Measurements from ENCODE around the gene CUL9. TPM values are rescaled to one million over a fixed set of nuclear protein-coding genes. Genes with fewer than 3 reads are reported as not detected.
"Not testable (repeated sequence)": the region's sequence is repeated elsewhere in the genome, so short reads cannot be mapped to it uniquely, and the experiment has no call there.

The CUL9 gene
- 65.0 and 79.0 TPM in 2 replicates for polyA plus RNA-seq
- polyA minus RNA-seq, result 43.8 and 50.8 TPM in 2 replicates

DNA sequence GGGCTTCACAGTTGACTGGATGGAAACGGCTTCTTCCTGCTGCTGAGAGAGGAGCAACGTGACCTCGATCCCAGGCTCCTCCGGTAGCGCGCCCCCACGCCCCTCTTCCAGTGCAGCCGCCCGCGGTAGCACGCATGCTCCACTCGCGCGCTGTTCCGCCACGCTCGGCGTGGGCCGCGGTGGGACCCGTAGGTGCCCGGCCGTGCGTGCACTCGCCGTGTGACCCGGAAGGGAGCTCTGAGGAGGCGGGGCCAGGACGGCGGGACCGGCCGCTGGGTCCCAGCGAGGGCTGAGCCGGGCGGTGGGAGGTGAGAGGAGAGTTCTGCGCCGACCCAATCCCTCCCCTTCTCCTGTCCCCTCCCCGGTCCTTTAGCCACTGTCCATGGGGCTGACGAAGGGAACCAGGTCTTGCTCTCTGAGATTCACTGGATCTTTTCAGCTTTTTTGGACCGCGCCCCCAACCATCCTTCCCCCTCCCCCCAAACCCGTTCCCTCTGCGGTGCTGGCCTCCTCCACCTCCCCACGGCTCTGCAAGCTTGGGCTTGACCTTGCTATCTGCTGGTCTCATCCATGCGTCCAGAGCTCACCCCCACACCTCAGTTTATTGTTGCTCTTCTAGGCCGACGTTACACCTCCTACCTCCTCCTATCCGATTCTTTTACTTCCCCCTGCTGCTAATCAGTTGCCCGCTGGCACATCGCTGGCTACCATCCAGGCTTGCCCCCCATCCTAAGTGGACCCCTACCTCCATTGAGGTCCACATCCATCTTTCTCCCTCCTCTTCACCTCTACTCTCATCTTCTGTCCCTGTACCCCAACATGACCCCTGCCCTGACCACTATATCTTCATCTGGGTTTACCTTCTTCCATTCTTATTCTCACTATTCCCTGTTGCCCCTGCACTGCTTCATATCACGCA, at the start of gene CUL9:
TSS of gene CUL9 (plus strand) at position 255 of the 919 bp plus-strand sequence. CDS start 2,115 bp downstream, outside the sequence.
- no peaks in the 10 kb centered on the region for H4K20me1 ChIP-seq (ENCODE audit: insufficient read depth)
- no peaks in the 10 kb centered on the region for H3K9me3 ChIP-seq (ENCODE audit: low read length)
- H3K4me3 ChIP-seq (ENCODE audit: low read length), result peak within 1 kb of the TSS; percentile 79
- H3K4me2 ChIP-seq (ENCODE audit: low read length), result peak within 1 kb of the TSS; percentile 85
- peak within 1 kb of the TSS; percentile 76 for H3K9ac ChIP-seq (ENCODE audit: low read length)
- no peaks in the 10 kb centered on the region for H3K27me3 ChIP-seq (ENCODE audit: insufficient read depth, low read depth, low read length)
- H3F3A ChIP-seq (ENCODE audit: insufficient read depth, low read length, poor library complexity, severe bottlenecking), result no peaks in the 10 kb centered on the region
- H3K9me2 ChIP-seq (ENCODE audit: insufficient read depth, low read length), result no peaks in the 10 kb centered on the region
- no peaks in the 10 kb centered on the region for H3K79me2 ChIP-seq (replicated peaks; ENCODE audit: insufficient read depth, low read length)
- peaks cover 5% of the 10 kb centered on the region for H3K36me3 ChIP-seq (ENCODE audit: insufficient read depth, low read length)
- peak within 1 kb of the TSS; percentile 51 for H2AFZ ChIP-seq (ENCODE audit: low read depth, low read length)
- H3K27ac ChIP-seq (ENCODE audit: low read length), result peak within 1 kb of the TSS; percentile 66
- TF ChIP-seq, protein P1, sequence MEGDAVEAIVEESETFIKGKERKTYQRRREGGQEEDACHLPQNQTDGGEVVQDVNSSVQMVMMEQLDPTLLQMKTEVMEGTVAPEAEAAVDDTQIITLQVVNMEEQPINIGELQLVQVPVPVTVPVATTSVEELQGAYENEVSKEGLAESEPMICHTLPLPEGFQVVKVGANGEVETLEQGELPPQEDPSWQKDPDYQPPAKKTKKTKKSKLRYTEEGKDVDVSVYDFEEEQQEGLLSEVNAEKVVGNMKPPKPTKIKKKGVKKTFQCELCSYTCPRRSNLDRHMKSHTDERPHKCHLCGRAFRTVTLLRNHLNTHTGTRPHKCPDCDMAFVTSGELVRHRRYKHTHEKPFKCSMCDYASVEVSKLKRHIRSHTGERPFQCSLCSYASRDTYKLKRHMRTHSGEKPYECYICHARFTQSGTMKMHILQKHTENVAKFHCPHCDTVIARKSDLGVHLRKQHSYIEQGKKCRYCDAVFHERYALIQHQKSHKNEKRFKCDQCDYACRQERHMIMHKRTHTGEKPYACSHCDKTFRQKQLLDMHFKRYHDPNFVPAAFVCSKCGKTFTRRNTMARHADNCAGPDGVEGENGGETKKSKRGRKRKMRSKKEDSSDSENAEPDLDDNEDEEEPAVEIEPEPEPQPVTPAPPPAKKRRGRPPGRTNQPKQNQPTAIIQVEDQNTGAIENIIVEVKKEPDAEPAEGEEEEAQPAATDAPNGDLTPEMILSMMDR (IDR thresholded peaks at IDR 0.05; ENCODE audit: poor library complexity, severe bottlenecking), result peak; percentile 25
- TF ChIP-seq RAD21 (conservative IDR thresholded peaks at IDR 0.05), result no peak
- TF ChIP-seq MXI1 (conservative IDR thresholded peaks at IDR 0.05; ENCODE audit: poor library complexity, severe bottlenecking), result peak; percentile 92
- TF ChIP-seq TAF1 (IDR thresholded peaks at IDR 0.05; ENCODE audit: low read depth), result no peak
- TF ChIP-seq, protein P2, sequence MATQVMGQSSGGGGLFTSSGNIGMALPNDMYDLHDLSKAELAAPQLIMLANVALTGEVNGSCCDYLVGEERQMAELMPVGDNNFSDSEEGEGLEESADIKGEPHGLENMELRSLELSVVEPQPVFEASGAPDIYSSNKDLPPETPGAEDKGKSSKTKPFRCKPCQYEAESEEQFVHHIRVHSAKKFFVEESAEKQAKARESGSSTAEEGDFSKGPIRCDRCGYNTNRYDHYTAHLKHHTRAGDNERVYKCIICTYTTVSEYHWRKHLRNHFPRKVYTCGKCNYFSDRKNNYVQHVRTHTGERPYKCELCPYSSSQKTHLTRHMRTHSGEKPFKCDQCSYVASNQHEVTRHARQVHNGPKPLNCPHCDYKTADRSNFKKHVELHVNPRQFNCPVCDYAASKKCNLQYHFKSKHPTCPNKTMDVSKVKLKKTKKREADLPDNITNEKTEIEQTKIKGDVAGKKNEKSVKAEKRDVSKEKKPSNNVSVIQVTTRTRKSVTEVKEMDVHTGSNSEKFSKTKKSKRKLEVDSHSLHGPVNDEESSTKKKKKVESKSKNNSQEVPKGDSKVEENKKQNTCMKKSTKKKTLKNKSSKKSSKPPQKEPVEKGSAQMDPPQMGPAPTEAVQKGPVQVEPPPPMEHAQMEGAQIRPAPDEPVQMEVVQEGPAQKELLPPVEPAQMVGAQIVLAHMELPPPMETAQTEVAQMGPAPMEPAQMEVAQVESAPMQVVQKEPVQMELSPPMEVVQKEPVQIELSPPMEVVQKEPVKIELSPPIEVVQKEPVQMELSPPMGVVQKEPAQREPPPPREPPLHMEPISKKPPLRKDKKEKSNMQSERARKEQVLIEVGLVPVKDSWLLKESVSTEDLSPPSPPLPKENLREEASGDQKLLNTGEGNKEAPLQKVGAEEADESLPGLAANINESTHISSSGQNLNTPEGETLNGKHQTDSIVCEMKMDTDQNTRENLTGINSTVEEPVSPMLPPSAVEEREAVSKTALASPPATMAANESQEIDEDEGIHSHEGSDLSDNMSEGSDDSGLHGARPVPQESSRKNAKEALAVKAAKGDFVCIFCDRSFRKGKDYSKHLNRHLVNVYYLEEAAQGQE (IDR thresholded peaks at IDR 0.05; ENCODE audit: borderline replicate concordance), result no peak
- no peak for TF ChIP-seq EZH2 (IDR thresholded peaks at IDR 0.05; ENCODE audit: borderline replicate concordance, insufficient read depth, low read length, poor library complexity, severe bottlenecking)
- TF ChIP-seq POLR2AphosphoS5 (IDR thresholded peaks at IDR 0.05), result peak; percentile 82
- no peak for TF ChIP-seq SMC3 (conservative IDR thresholded peaks at IDR 0.05; ENCODE audit: poor library complexity)
- TF ChIP-seq EP300 (conservative IDR thresholded peaks at IDR 0.05; ENCODE audit: poor library complexity, severe bottlenecking), result peak; percentile 52

DNA sequence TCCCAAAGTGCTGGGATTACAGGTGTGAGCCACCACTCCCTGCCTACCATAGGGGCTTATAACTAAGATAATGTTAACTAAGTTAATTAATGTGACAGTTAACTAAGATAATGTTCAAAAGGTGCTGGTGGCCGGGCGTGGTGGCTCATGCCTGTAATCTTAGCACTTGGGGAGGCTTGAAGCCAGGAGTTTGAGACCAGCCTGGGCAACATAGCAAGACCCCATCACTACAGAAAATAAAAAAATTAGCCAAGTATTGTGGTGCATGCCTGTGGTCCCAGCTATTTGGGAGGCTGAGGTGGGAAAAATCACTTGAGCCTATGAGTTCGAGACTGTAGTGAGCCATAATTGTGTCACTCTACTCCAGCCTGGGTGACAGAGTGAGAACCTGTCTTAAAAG, 43.7 kb upstream of the CUL9 start:
- Histone ChIP-seq H3K9me3 (ENCODE audit: low read length) (no peaks in the 10 kb centered on the region), H3K9me2 (ENCODE audit: insufficient read depth, low read length) (no peaks in the 10 kb centered on the region), H3K27me3 (ENCODE audit: insufficient read depth, low read depth, low read length) (no peaks in the 10 kb centered on the region), H3K4me3 (ENCODE audit: low read length) (no peak overlapping the region), H3K4me2 (ENCODE audit: low read length) (no peak overlapping the region), H3K9ac (ENCODE audit: low read length) (no peak overlapping the region), H4K20me1 (ENCODE audit: insufficient read depth) (no peaks in the 10 kb centered on the region), H3K36me3 (ENCODE audit: insufficient read depth, low read length) (no peaks in the 10 kb centered on the region), H3K79me2 (replicated peaks; ENCODE audit: insufficient read depth, low read length) (no peaks in the 10 kb centered on the region), H2AFZ (ENCODE audit: low read depth, low read length) (no peak overlapping the region), H3K27ac (ENCODE audit: low read length) (no peak overlapping the region), H3F3A (ENCODE audit: insufficient read depth, low read length, poor library complexity, severe bottlenecking) (no peaks in the 10 kb centered on the region)
- TF ChIP-seq MXI1 (conservative IDR thresholded peaks at IDR 0.05; ENCODE audit: poor library complexity, severe bottlenecking) (no peak), EZH2 (IDR thresholded peaks at IDR 0.05; ENCODE audit: borderline replicate concordance, insufficient read depth, low read length, poor library complexity, severe bottlenecking) (no peak), SMC3 (conservative IDR thresholded peaks at IDR 0.05; ENCODE audit: poor library complexity) (no peak), TAF1 (IDR thresholded peaks at IDR 0.05; ENCODE audit: low read depth) (no peak)
- TF ChIP-seq, protein P1 (IDR thresholded peaks at IDR 0.05; ENCODE audit: poor library complexity, severe bottlenecking), result no peak

DNA sequence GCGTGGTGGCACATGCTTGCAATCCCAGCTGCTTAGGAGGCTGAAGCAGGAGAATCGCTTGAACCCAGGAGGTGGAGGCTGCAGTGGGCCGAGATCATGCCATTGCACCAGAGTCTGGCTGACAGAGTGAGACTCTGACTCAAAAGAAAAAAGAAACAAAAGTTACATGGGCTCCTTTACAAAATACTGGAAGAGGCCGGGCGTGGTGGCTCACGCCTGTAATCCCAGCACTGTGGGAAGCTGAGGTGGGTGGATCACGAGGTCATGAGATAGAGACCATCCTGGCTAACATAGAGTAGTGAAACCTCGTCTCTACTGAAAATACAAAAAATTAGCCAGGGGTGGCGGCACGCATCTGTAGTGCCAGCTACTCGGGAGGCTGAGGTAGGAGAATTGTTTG, 42.0 kb upstream of the CUL9 start:
- H3K9me2 ChIP-seq (ENCODE audit: insufficient read depth, low read length); H3K27ac ChIP-seq (ENCODE audit: low read length); H3K79me2 ChIP-seq (replicated peaks; ENCODE audit: insufficient read depth, low read length); H3K36me3 ChIP-seq (ENCODE audit: insufficient read depth, low read length); H4K20me1 ChIP-seq (ENCODE audit: insufficient read depth); H2AFZ ChIP-seq (ENCODE audit: low read depth, low read length); H3K9ac ChIP-seq (ENCODE audit: low read length); H3K9me3 ChIP-seq (ENCODE audit: low read length); H3K4me3 ChIP-seq (ENCODE audit: low read length); H3K27me3 ChIP-seq (ENCODE audit: insufficient read depth, low read depth, low read length); H3K4me2 ChIP-seq (ENCODE audit: low read length); H3F3A ChIP-seq (ENCODE audit: insufficient read depth, low read length, poor library complexity, severe bottlenecking): not testable (repeated sequence)
